ENCODE data around the gene ZNF783.

Gene ZNF783

DNA sequence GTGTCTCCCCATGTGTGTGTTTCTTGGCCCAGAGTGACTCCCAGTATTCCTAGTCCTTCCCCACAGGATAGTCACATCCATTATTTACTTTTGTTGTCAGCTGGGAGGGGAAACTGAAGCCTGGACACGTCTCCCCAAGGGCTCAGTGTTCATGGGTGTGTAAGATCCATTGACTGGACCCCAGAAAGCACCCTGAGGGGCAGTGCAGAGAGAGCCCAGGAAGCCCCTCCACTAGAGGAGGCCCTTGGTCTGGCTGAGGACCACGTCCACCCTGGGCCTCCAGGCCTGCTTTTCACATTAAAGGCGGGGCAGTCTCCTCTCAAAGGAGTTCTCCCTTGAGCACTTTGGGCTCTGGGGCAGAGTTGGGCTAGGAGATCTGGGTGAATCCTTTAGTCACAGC is 21.3 kb downstream of the ZNF783 start:
- DNase-seq (ENCODE audit: extremely low read depth, low read depth) = no peak
- TF ChIP-seq, protein P1, sequence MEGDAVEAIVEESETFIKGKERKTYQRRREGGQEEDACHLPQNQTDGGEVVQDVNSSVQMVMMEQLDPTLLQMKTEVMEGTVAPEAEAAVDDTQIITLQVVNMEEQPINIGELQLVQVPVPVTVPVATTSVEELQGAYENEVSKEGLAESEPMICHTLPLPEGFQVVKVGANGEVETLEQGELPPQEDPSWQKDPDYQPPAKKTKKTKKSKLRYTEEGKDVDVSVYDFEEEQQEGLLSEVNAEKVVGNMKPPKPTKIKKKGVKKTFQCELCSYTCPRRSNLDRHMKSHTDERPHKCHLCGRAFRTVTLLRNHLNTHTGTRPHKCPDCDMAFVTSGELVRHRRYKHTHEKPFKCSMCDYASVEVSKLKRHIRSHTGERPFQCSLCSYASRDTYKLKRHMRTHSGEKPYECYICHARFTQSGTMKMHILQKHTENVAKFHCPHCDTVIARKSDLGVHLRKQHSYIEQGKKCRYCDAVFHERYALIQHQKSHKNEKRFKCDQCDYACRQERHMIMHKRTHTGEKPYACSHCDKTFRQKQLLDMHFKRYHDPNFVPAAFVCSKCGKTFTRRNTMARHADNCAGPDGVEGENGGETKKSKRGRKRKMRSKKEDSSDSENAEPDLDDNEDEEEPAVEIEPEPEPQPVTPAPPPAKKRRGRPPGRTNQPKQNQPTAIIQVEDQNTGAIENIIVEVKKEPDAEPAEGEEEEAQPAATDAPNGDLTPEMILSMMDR (IDR thresholded peaks at IDR 0.05; ENCODE audit: low read depth, low read length) = no peak

DNA sequence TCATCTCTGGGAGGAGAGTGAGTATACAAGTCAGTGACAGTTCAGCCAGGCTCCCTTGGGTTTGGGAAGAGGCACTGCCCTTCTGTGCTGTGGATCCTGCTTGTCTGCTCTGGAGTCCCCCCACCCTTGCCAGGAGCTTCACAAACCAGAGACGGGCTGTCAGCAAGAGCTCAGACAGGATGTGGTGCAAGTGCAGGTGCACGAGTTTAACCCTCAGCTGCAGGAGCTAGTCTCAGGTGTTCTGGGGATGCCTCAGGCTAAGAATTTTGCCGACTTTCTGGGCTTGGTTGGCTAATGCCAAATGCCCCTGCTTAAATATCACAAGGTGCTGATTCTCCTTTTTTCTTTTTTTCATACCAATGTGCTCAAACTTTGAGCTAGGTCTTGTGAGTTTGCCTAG is 22.3 kb downstream of the ZNF783 start:
- no peak for DNase-seq (ENCODE audit: extremely low read depth, low read depth)
- TF ChIP-seq, protein P1 (IDR thresholded peaks at IDR 0.05; ENCODE audit: low read depth, low read length) = no peak

DNA sequence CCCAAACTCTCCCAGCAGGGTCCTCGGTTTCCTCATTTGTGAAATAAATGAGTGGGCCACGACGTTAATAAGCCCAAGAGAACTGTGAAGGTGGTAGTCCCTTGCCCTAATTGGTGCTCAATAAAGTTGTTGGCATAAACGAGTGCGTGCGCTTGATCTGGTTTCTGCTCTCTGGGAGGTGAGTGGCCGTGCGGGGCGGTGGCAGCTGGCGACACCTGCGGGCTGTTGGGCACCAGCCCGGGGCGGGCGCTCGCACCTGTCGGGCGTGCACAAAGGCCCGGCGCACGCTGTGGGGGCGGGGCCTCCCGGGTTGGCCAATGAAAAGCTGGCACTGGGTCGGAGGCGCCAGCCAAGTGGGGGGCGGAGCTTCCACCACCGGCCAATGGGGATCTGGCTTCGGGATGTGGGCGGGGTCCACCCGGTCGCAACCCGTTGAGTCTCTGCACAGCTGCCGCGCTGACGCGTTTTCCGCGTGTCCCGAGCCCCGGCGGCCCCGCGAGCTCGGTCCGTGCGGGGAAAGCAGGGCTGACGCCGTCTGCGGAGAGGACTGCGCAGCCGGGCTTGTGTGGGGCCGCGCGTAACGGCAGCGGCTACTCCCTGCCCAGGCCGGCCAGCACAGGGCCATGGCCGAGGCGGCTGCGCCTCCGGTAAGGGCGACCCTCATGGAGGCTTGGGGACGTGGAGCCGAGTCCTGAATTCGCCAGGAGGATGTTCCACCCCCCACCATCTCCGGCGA is 23.0 kb downstream of the ZNF783 start:
- TF ChIP-seq, protein P1 (IDR thresholded peaks at IDR 0.05; ENCODE audit: low read depth, low read length) = no peak
- peak; percentile 48 for DNase-seq (ENCODE audit: extremely low read depth, low read depth)

DNA sequence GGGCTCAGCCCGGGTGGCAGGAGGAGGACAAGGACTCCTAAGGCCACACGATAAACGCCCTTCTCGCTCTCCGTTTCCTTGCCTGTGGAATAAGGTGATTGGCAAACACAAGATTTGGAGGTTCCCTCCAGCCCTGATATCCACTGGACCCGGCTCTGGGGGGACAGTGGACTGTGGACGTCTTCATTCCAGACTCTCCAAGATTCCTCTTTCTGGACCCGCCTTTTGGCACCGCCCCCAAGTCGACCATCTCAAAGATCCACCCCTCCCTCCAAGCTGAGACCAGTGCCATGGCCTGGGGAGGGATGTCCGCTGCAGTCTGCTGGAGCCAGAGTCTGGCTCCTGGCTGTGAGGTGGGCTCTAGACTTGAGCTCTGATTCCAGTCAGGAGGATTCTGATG is 23.6 kb downstream of the ZNF783 start:
- DNase-seq (ENCODE audit: extremely low read depth, low read depth) = no peak
- TF ChIP-seq, protein P1 (IDR thresholded peaks at IDR 0.05; ENCODE audit: low read depth, low read length) = no peak

DNA sequence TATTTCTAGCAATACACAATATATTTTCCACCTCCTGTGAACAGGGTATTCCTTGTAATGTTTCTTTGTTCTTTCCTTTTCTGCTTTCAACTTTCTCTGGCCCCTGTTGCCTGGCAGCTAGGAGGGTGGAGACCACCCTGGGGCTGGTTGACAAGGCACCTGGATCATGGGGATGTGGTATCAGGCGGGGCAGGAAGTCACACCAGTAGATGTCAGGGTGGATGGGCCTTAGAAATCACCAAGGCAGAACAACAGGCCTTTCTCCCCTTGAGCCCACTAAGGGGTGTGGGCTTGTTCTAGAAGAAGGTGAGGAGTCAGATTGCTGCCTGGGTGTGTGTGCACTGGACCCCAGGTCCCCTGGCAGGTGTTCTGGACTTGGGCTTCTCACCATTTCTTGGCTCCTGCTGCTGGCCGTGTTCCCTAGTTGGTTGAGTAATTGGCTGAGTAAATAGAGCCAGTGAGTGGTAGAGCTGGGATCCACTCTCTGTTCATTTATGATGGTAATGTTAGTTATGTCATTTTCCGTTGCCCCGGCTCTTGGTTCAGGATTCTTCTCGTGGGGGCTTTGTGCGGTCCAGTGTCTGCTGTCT is 24.9 kb downstream of the ZNF783 start:
- DNase-seq (ENCODE audit: extremely low read depth, low read depth) = no peak
- TF ChIP-seq, protein P1 (IDR thresholded peaks at IDR 0.05; ENCODE audit: low read depth, low read length) = no peak

DNA sequence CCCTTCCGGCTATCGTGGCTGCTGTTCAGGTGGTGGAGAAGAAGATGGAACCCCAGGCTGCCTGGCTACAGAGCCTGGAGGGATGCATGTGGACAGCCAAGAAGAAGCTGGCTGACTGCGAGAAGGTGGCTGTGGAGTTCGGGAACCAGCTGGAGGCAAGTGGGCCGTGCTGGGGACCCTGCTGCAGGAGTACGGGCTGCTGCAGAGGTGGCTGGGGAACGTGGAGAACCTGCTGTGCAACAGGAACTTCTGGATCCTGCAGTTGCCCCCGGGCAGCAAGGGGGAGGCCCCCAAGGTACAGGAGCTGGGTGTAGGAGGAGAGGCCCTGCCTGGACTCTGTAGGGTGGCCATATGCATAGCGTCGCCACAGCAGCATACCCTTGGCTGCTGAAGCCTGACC is 25.6 kb downstream of the ZNF783 start:
- TF ChIP-seq, protein P1 (IDR thresholded peaks at IDR 0.05; ENCODE audit: low read depth, low read length) = no peak
- no peak for DNase-seq (ENCODE audit: extremely low read depth, low read depth)

DNA sequence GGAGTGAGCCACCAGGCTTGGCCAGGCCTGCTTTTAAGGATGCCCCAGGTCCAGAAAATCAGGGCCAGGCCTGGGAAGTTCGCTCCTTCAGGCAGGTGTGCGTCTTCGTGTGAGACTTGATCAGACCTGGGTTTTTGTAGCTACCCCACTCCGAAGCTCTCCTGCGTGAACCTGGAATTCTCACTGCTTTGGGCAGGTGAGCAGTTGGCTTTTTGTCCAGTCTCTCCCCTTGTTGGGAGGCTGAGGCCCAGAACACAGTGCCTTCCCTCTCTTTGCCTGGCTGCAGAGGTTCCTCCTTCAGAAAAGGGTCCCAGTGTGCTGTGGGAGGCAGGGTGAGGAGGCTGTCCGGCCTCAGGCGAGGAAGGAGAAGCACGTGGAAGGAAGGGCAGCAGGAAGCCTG is 27.3 kb downstream of the ZNF783 start:
- TF ChIP-seq, protein P1 (IDR thresholded peaks at IDR 0.05; ENCODE audit: low read depth, low read length) = no peak
- DNase-seq (ENCODE audit: extremely low read depth, low read depth) = no peak
